RWPE1 (cell line): ENCODE measurements around the gene ABCA2.

Experiments used
- CTCF ChIA-PET: fragments of 350-600 bp; sonication (Branson Sonifier 250); formaldehyde crosslinking; extraction: SDS; loops from one replicate; lab custom pipeline; 2021; lab: Yijun Ruan, JAX
- POLR2A ChIA-PET: fragments of 400-600 bp; formaldehyde crosslinking; extraction: SDS; loops from one replicate; lab custom pipeline; 2020; ENCODE audit warnings: antibody characterized with exemption; ENCODE audit not compliant: low non-redundant PET; lab: Yijun Ruan, JAX
- DNase-seq: peaks from one replicate; pipeline ENCODE4 v3.0.0; 2012; ENCODE audit warnings: low spot score
- H3K27ac ChIP-seq: fragments of 450-650 bp; 2 replicates; pipeline ENCODE4 v1.5.1; 2017
- CTCF ChIP-seq: fragments of 450-650 bp; conservative IDR thresholded peaks from 2 replicates; pipeline ENCODE4 v1.5.1; 2017; ENCODE audit warnings: low read depth, mild to moderate bottlenecking

Gene ABCA2

GRCh38 chr9:137049544-137050449 lies 21.8 kb upstream of the ABCA2 start:
- H3K27ac ChIP-seq, result peak overlapping the region; percentile 4; the same call in 1 of the 2 replicates
- no peak for DNase-seq
- POLR2A ChIA-PET, result no interaction called here
- CTCF ChIA-PET, result interaction anchor here (0.5 to 4.4 kb wide), 12 partner anchors 8 to 554 kb away, joined by 3 to 63 read pairs (median 5); partner anchors contain the start of genes ABCA2 and SAPCD2
- TF ChIP-seq CTCF, result peak; percentile 70

GRCh38 chr9:137048655-137049543 lies 20.9 kb upstream of the ABCA2 start:
- DNase-seq, result no peak
- CTCF ChIA-PET, result interaction anchor here (0.5 to 4.4 kb wide), 13 partner anchors 10 to 553 kb away, joined by 3 to 63 read pairs (median 5); partner anchors contain the start of genes ABCA2, CYSRT1 and SAPCD2
- POLR2A ChIA-PET, result no interaction called here
- peak overlapping the region; percentile 4; the same call in 1 of the 2 replicates for H3K27ac ChIP-seq
- TF ChIP-seq CTCF, result no peak

- TF ChIP-seq CTCF, result peak; percentile 99
- peak within 1 kb of the TSS; percentile 48 for H3K27ac ChIP-seq
- ChIA-PET CTCF (interaction anchor here (0.5 to 4.4 kb wide), 39 partner anchors 10 to 531 kb away, joined by 3 to 76 read pairs (median 5); partner anchors contain the start of genes LCN8, MAN1B1, SAPCD2 and UAP1L1), POLR2A (interaction anchor here (0.6 to 1.1 kb wide), 3 partner anchors 37 to 159 kb away, joined by 3 to 6 read pairs (median 4); no protein-coding TSS in a partner anchor)
- DNase-seq, result peak; percentile 95
Observed at GRCh38 chr9:137046088-137046787, 18.2 kb upstream of the ABCA2 start, which contains the start of gene NPDC1. TSS of gene NPDC1 (minus strand) at chr9:137046177. CDS start at chr9:137045989, 188 bp downstream.

- H3K27ac ChIP-seq, result peak overlapping the region; percentile 48
- DNase-seq, result no peak
- no peak for TF ChIP-seq CTCF
- ChIA-PET POLR2A (no interaction called here), CTCF (interaction anchor here (0.8 to 4.4 kb wide), 11 partner anchors 10 to 52 kb away, joined by 5 to 76 read pairs (median 19); partner anchors contain the start of genes ABCA2, SAPCD2 and UAP1L1)
Observed at GRCh38 chr9:137045294-137046087, 17.5 kb upstream of the ABCA2 start.

- POLR2A ChIA-PET, result no interaction called here
- DNase-seq, result no peak
- no peak for TF ChIP-seq CTCF
- H3K27ac ChIP-seq, result peak overlapping the region; percentile 48
- CTCF ChIA-PET, result interaction anchor here (0.7 to 3.2 kb wide), 7 partner anchors 10 to 94 kb away, joined by 3 to 28 read pairs (median 10); partner anchors contain the start of gene ABCA2
Observed at GRCh38 chr9:137044502-137045177, 16.6 kb upstream of the ABCA2 start.
